ENCODE measurements around the gene PTPRD.

PTPRD gene

GRCh38 chr9:8750639-8751051, 1862.2 kb downstream of the PTPRD start:
- no peak for TF ChIP-seq CTCF (IDR thresholded peaks at IDR 0.05; ENCODE audit: low read depth, low read length, missing control alignments)
- DNase-seq (ENCODE audit: low read depth): no peak
- in situ Hi-C loops (cut with HindIII; ENCODE audit: low sequenced_read_pairs): no loop called here
- H3K4me3 ChIP-seq (ENCODE audit: low read depth, low read length): no peak overlapping the region

- no peak for DNase-seq (ENCODE audit: low read depth)
- in situ Hi-C loops (cut with HindIII; ENCODE audit: low sequenced_read_pairs): loop anchor here (25.0 kb wide), 1 partner anchor 92 kb away; no protein-coding TSS in a partner anchor
- H3K4me3 ChIP-seq (ENCODE audit: low read depth, low read length): no peak overlapping the region
- no peak for TF ChIP-seq CTCF (IDR thresholded peaks at IDR 0.05; ENCODE audit: low read depth, low read length, missing control alignments)
Measured at GRCh38 chr9:8745347-8745746, 1867.5 kb downstream of the PTPRD start.

GRCh38 chr9:8738945-8739344, 1873.9 kb downstream of the PTPRD start:
- no peak for TF ChIP-seq CTCF (IDR thresholded peaks at IDR 0.05; ENCODE audit: low read depth, low read length, missing control alignments)
- DNase-seq (ENCODE audit: low read depth): no peak
- no peak overlapping the region for H3K4me3 ChIP-seq (ENCODE audit: low read depth, low read length)
- in situ Hi-C loops (cut with HindIII; ENCODE audit: low sequenced_read_pairs): loop anchor here (25.0 kb wide), 1 partner anchor 98 kb away; no protein-coding TSS in a partner anchor

- H3K4me3 ChIP-seq (ENCODE audit: low read depth, low read length): no peak overlapping the region
- in situ Hi-C loops (cut with HindIII; ENCODE audit: low sequenced_read_pairs): loop anchor here (25.0 kb wide), 1 partner anchor 100 kb away; no protein-coding TSS in a partner anchor
- no peak for TF ChIP-seq CTCF (IDR thresholded peaks at IDR 0.05; ENCODE audit: low read depth, low read length, missing control alignments)
- DNase-seq (ENCODE audit: low read depth): no peak
Measured at GRCh38 chr9:8736805-8737204, 1876.0 kb downstream of the PTPRD start.

GRCh38 chr9:8734760-8735159, 1878.0 kb downstream of the PTPRD start:
- TF ChIP-seq CTCF (IDR thresholded peaks at IDR 0.05; ENCODE audit: low read depth, low read length, missing control alignments): no peak
- in situ Hi-C loops (cut with HindIII; ENCODE audit: low sequenced_read_pairs): loop anchor here (25.0 kb wide), 1 partner anchor 103 kb away; no protein-coding TSS in a partner anchor
- H3K4me3 ChIP-seq (ENCODE audit: low read depth, low read length): no peak overlapping the region
- DNase-seq (ENCODE audit: low read depth): no peak

GRCh38 chr9:8733131-8733954, 1879.5 kb downstream of the PTPRD start:
- peak overlapping the region; percentile 8 for H3K4me3 ChIP-seq (ENCODE audit: low read depth, low read length)
- in situ Hi-C loops (cut with HindIII; ENCODE audit: low sequenced_read_pairs): loop anchor here (25.0 kb wide), 1 partner anchor 104 kb away; no protein-coding TSS in a partner anchor

More at GRCh38 chr9:8733131-8733954, 1879.5 kb downstream of the PTPRD start:
- TF ChIP-seq CTCF (IDR thresholded peaks at IDR 0.05; ENCODE audit: low read depth, low read length, missing control alignments): no peak
- DNase-seq (ENCODE audit: low read depth): peak; percentile 36
